Activated B cell treated with CpG ODN at 0.5 μM for 24 hours (primary cell): Measurements from ENCODE around the gene MIEF2. TPM values are rescaled to one million over a fixed set of nuclear protein-coding genes. Genes with fewer than 3 reads are reported as not detected.

ENCODE experiments used
- ATAC-seq: fragments of 200-7000 bp; cut with Tn5 transposase; one replicate; pipeline ENCODE4 v1.10.0; 2021; ENCODE audit warnings: low read depth, mild to moderate bottlenecking, moderate library complexity
- CTCF ChIA-PET: fragments of 350-600 bp; sonication (Branson Sonifier 250); formaldehyde crosslinking; loops from one replicate; lab custom pipeline; 2021; ENCODE audit warnings: antibody characterized with exemption; lab: Charles Lee
- POLR2A ChIA-PET: fragments of 350-600 bp; sonication (Branson Sonifier 250); formaldehyde crosslinking; loops from one replicate; lab custom pipeline; 2021; ENCODE audit warnings: antibody characterized with exemption; lab: Charles Lee
- DNase-seq: peaks from one replicate; pipeline ENCODE4 v3.0.0; 2022
- H3K27ac Mint-ChIP-seq: one replicate; pipeline ENCODE4 v1.8.0; 2020; ENCODE audit warnings: mixed read lengths
- H3K27me3 Mint-ChIP-seq: one replicate; pipeline ENCODE4 v1.8.0; 2021; ENCODE audit warnings: mixed read lengths
- H3K36me3 Mint-ChIP-seq: one replicate; pipeline ENCODE4 v1.8.0; 2021; ENCODE audit warnings: low read depth, mixed read lengths
- H3K4me1 Mint-ChIP-seq: one replicate; pipeline ENCODE4 v1.8.0; 2021; ENCODE audit warnings: mixed read lengths
- H3K4me3 Mint-ChIP-seq: one replicate; pipeline ENCODE4 v1.8.0; 2020; ENCODE audit warnings: mild to moderate bottlenecking, mixed read lengths
- H3K9me3 Mint-ChIP-seq: one replicate; pipeline ENCODE4 v1.8.0; 2020; ENCODE audit warnings: mixed read lengths
- intact Hi-C: fragments of 100-400 bp; cut with micrococcal nuclease; formaldehyde crosslinking; loops from one replicate; pipeline ENCODE4 v1.15.1; 2024
- total RNA-seq: library from RNA; stranded (reverse); gene quantifications from 2 replicates; pipeline ENCODE4 v1.2.3, GENCODE V29; 2022
- TF ChIP-seq, protein P1 (sequence below): fragments of 200-600 bp; IDR thresholded peaks from one replicate; pipeline ENCODE4 v1.8.0; 2022; ENCODE audit warnings: antibody characterized with exemption, mild to moderate bottlenecking

The MIEF2 gene
- total RNA-seq, 1 donor from 2014 or later: 8.8 TPM

DNA sequence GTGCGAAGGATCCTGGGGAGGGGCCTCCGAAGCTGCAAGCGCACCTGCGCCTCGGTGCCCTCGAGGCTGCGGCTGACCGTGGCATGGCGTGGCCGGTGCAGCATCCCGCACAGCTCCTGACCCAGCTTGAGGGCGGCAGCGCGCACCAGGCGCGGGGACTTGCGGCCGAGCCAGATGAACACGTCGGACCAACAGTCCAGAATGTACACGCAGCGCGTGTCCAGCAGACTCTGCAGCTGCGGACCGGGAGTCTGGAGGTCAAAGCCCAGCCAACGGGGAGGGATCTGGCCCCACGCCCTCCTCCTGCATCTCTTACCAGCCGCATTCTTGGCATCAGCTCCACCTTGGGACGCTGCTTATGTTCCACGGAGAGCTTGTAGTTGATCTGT lies 12.9 kb upstream of the MIEF2 start:
- Mint-ChIP-seq H3K4me3 (no peak overlapping the region), H3K9me3 (no peaks in the 10 kb centered on the region), H3K27ac (no peak overlapping the region), H3K4me1 (peaks cover 6% of the 10 kb centered on the region), H3K27me3 (no peaks in the 10 kb centered on the region), H3K36me3 (peaks cover 72% of the 10 kb centered on the region)
- ATAC-seq: no peak
- intact Hi-C loops: loop anchor here (1.0 to 5.0 kb wide), 2 partner anchors 11 to 115 kb away; partner anchors contain the start of genes FLII and SHMT1
- DNase-seq: no peak
- TF ChIP-seq, protein P1, sequence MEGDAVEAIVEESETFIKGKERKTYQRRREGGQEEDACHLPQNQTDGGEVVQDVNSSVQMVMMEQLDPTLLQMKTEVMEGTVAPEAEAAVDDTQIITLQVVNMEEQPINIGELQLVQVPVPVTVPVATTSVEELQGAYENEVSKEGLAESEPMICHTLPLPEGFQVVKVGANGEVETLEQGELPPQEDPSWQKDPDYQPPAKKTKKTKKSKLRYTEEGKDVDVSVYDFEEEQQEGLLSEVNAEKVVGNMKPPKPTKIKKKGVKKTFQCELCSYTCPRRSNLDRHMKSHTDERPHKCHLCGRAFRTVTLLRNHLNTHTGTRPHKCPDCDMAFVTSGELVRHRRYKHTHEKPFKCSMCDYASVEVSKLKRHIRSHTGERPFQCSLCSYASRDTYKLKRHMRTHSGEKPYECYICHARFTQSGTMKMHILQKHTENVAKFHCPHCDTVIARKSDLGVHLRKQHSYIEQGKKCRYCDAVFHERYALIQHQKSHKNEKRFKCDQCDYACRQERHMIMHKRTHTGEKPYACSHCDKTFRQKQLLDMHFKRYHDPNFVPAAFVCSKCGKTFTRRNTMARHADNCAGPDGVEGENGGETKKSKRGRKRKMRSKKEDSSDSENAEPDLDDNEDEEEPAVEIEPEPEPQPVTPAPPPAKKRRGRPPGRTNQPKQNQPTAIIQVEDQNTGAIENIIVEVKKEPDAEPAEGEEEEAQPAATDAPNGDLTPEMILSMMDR: no peak
- ChIA-PET POLR2A (no interaction called here), CTCF (no interaction called here)

DNA sequence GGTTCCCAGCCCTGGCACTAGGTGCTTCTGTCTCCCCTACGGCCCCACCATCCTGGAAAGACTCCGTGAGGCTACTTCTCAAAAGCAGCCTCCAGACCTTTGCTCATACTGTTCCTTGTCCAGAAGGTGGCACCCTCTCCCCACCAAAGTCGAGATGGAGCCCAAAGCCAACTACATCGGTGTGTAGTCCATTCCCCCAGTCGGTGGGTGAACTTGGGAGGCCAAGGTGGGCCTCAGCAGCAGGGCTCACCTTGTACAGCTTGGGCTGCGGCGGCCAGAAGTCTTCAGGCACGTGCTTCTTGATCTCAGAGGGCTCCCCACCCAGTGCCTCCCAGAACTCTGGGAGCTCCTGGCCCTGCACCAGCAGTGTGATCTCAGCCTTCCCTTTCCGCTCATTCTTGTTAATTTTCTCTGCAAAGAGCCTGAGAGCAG lies 12.1 kb upstream of the MIEF2 start:
- peak; percentile 82 for ATAC-seq
- TF ChIP-seq, protein P1: no peak
- Mint-ChIP-seq H3K27me3 (no peaks in the 10 kb centered on the region), H3K27ac (no peak overlapping the region), H3K36me3 (peaks cover 80% of the 10 kb centered on the region), H3K9me3 (no peaks in the 10 kb centered on the region), H3K4me3 (no peak overlapping the region), H3K4me1 (peaks cover 6% of the 10 kb centered on the region)
- POLR2A ChIA-PET: no interaction called here
- intact Hi-C loops: loop anchor here (1.0 to 5.0 kb wide), 2 partner anchors 10 to 114 kb away; partner anchors contain the start of genes FLII and SHMT1
- peak; percentile 47 for DNase-seq
- CTCF ChIA-PET: interaction anchor here (1.6 kb wide), 1 partner anchor 89 kb away, joined by 4 read pairs; no protein-coding TSS in a partner anchor

- ChIA-PET CTCF (interaction anchor here (1.6 kb wide), 1 partner anchor 88 kb away, joined by 4 read pairs; no protein-coding TSS in a partner anchor), POLR2A (no interaction called here)
- no peaks in the 10 kb centered on the region for H3K9me3 Mint-ChIP-seq
- H3K27me3 Mint-ChIP-seq: no peaks in the 10 kb centered on the region
- H3K4me3 Mint-ChIP-seq: no peak overlapping the region
- no peak for DNase-seq
- peaks cover 6% of the 10 kb centered on the region for H3K4me1 Mint-ChIP-seq
- intact Hi-C loops: loop anchor here (1.0 to 5.0 kb wide), 2 partner anchors 9 to 113 kb away; partner anchors contain the start of genes FLII and SHMT1
- TF ChIP-seq, protein P1: no peak
- ATAC-seq: no peak
- peaks cover 85% of the 10 kb centered on the region for H3K36me3 Mint-ChIP-seq
- no peak overlapping the region for H3K27ac Mint-ChIP-seq
These were observed 11.7 kb upstream of the MIEF2 start for GRCh38 chr17:18248811-18249210.

DNA sequence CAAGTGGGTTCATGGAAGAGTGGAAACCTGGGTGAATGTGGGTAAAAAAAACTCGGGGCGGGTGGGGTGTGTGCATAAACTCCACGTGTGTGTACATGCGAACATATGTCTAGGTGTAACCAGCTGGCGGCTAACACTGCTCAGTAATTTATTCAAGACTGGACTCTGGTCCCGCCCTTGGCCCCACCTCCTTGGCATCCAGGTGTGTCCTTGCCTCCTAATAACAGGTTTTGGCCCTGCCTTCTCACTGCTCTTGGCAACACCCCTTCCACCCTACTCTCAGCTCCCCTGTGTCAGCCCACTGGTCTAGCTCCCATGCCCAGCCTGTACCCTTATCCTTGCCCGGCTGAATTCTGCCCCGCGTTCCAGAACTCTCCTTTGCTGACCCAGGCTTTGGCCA lies 10.2 kb upstream of the MIEF2 start:
- intact Hi-C loops: no loop called here
- Mint-ChIP-seq H3K36me3 (peaks cover 92% of the 10 kb centered on the region), H3K27ac (no peak overlapping the region), H3K9me3 (no peaks in the 10 kb centered on the region), H3K4me3 (no peak overlapping the region), H3K4me1 (peaks cover 6% of the 10 kb centered on the region), H3K27me3 (no peaks in the 10 kb centered on the region)
- TF ChIP-seq, protein P1: no peak
- no peak for DNase-seq
- no peak for ATAC-seq
- CTCF ChIA-PET: no interaction called here
- POLR2A ChIA-PET: no interaction called here

- ChIA-PET CTCF (no interaction called here), POLR2A (no interaction called here)
- Mint-ChIP-seq H3K4me3 (no peak overlapping the region), H3K27ac (no peak overlapping the region), H3K27me3 (no peaks in the 10 kb centered on the region), H3K36me3 (peaks cover 93% of the 10 kb centered on the region), H3K9me3 (no peaks in the 10 kb centered on the region), H3K4me1 (peaks cover 6% of the 10 kb centered on the region)
- DNase-seq: no peak
- TF ChIP-seq, protein P1: no peak
- ATAC-seq: no peak
- intact Hi-C loops: no loop called here
These were observed 9.8 kb upstream of the MIEF2 start for GRCh38 chr17:18250708-18251107.
